HepG2 (cell line): ENCODE measurements around the gene XIST. TPM values are rescaled to one million over a fixed set of nuclear protein-coding genes. Genes with fewer than 3 reads are reported as not detected.

Experiments
- ATAC-seq: fragments of 200-7000 bp; cut with Tn5 transposase; 3 replicates; pipeline ENCODE4 v1.9.1; 2020; ENCODE audit warnings: mild to moderate bottlenecking, moderate library complexity
- BruUV-seq: library from RNA; stranded (reverse); fragments of 400-500 nt; replicated peaks from 2 replicates; lab custom pipeline; 2021; lab: Mats Ljungman, UMichigan
- CTCF ChIA-PET: fragments of 300-600 bp; formaldehyde crosslinking; extraction: SDS; loops from one replicate; lab custom pipeline; 2021; ENCODE audit warnings: low total read pairs, inconsistent platforms, low intra/inter-chr PET ratio; lab: Yijun Ruan, JAX
- POLR2A ChIA-PET: fragments of 350-600 bp; sonication (Branson Sonifier 250); formaldehyde crosslinking; loops from one replicate; lab custom pipeline; 2020; ENCODE audit warnings: antibody characterized with exemption, inconsistent platforms; lab: Yijun Ruan, JAX
- DNase-seq: peaks from one replicate; pipeline ENCODE4 v3.0.0-alpha.2; 2015; ENCODE audit warnings: low spot score
- FAIRE-seq: peaks from 3 replicates; lab custom pipeline; 2011; peaks lifted over from hg19 to GRCh38; lab: Jason Lieb, UNC
- H2AFZ ChIP-seq: one replicate; pipeline ENCODE4 v1.6.1; 2011; ENCODE audit warnings: low read length, inconsistent platforms
- H3K27ac ChIP-seq: fragments of 300-600 bp; 3 replicates; pipeline ENCODE4 v1.8.0; 2011; ENCODE audit warnings: mixed run types, mild to moderate bottlenecking, mixed read lengths, low read length, inconsistent platforms; ENCODE audit not compliant: insufficient read depth; ENCODE audit errors: extremely low read length
- H3K27me3 ChIP-seq, 2 experiments: fragments of 200-600 bp in 1 of 2; 2 replicates in 1 of 2; 3 replicates in 1 of 2; pipeline versions ENCODE4 v1.6.0 to v1.8.0; 2011; ENCODE audit warnings: low read length in 2 of 2, mild to moderate bottlenecking in 2 of 2, moderate library complexity in 2 of 2, inconsistent platforms in 1 of 2; ENCODE audit not compliant: insufficient read depth in 2 of 2, control insufficient read depth in 1 of 2
- H3K36me3 ChIP-seq, 2 experiments: fragments of 200-600 bp in 1 of 2; replicated peaks in 1 of 2; 2 replicates in 1 of 2; 3 replicates in 1 of 2; pipeline versions ENCODE4 v1.5.1 to v1.8.0; 2011; ENCODE audit warnings: low read length in 2 of 2, inconsistent platforms in 1 of 2; ENCODE audit not compliant: insufficient read depth in 2 of 2, control insufficient read depth in 1 of 2
- H3K4me1 ChIP-seq: 2 replicates; pipeline ENCODE4 v1.5.1; 2012; ENCODE audit warnings: low read length, inconsistent platforms; ENCODE audit not compliant: insufficient read depth
- H3K4me2 ChIP-seq: 2 replicates; pipeline ENCODE4 v1.6.0; 2011; ENCODE audit warnings: low read depth, low read length, inconsistent platforms
- H3K4me3 ChIP-seq, 3 experiments: fragments of 200-600 bp in 1 of 3; sonication (generic), shearing (Covaris generic) in 1 of 3; replicated peaks in 1 of 3; 2 replicates each; pipeline ENCODE4 v1.5.1; 2011 to 2016; ENCODE audit warnings: low read length in 3 of 3, inconsistent platforms in 2 of 3, low read depth in 2 of 3, mild to moderate bottlenecking in 2 of 3, control low read depth in 1 of 3, mixed read lengths in 1 of 3; ENCODE audit not compliant: insufficient read depth in 1 of 3
- H3K79me2 ChIP-seq: one replicate; pipeline ENCODE4 v1.6.1; 2011; ENCODE audit warnings: low read length, inconsistent platforms; ENCODE audit not compliant: insufficient read depth
- H3K9ac ChIP-seq: 2 replicates; pipeline ENCODE4 v1.6.0; 2011; ENCODE audit warnings: mild to moderate bottlenecking, low read depth, low read length, inconsistent platforms; ENCODE audit not compliant: insufficient read depth
- H3K9me3 ChIP-seq: 2 replicates; pipeline ENCODE4 v1.5.1; 2012; ENCODE audit warnings: mild to moderate bottlenecking, low read length
- H4K20me1 ChIP-seq: 2 replicates; pipeline ENCODE4 v1.6.0; 2011; ENCODE audit warnings: inconsistent platforms, mild to moderate bottlenecking, low read length, moderate library complexity; ENCODE audit not compliant: insufficient read depth
- NPAS2 ChIP-seq: sonication (generic); formaldehyde crosslinking; IDR thresholded peaks from 2 replicates; pipeline ENCODE4 v1.8.0; 2022; ENCODE audit warnings: mild to moderate bottlenecking, missing genetic modification reagents, borderline replicate concordance
- PTBP1 ChIP-seq: fragments of 200-400 bp; formaldehyde crosslinking; IDR thresholded peaks from 2 replicates; pipeline ENCODE4 v1.6.1; 2018; ENCODE audit warnings: low read length, low read depth; ENCODE audit not compliant: poor library complexity, severe bottlenecking
- SRF ChIP-seq: IDR thresholded peaks from 2 replicates; pipeline ENCODE4 v1.6.1; 2011; ENCODE audit warnings: mild to moderate bottlenecking, low read depth, low read length, moderate library complexity
- ZBTB46 ChIP-seq: sonication (generic); formaldehyde crosslinking; IDR thresholded peaks from 2 replicates; pipeline ENCODE4 v1.4.0; 2020; ENCODE audit warnings: mild to moderate bottlenecking, missing genetic modification reagents, borderline replicate concordance
- ZNF281 ChIP-seq: sonication (generic); formaldehyde crosslinking; IDR thresholded peaks from 2 replicates; pipeline ENCODE4 v1.4.0; 2020; ENCODE audit warnings: missing genetic modification reagents, borderline replicate concordance
- ZNF850 ChIP-seq: sonication (generic); formaldehyde crosslinking; conservative IDR thresholded peaks from 2 replicates; pipeline ENCODE4 v1.9.0; 2021; ENCODE audit warnings: mild to moderate bottlenecking, missing genetic modification reagents
- WGBS: methylation state at CpG from one replicate; pipeline ENCODE4 v1.1.6; 2017; ENCODE audit warnings: low lambda C conversion rate; 5-methylcytosine and 5-hydroxymethylcytosine counted together
- in situ Hi-C: cut with HindIII; loops from 2 replicates; pipeline ENCODE4 v1.10.0; 2017; ENCODE audit warnings: low pct_unique_long_range_greater_than_20kb; ENCODE audit not compliant: extremely low pct_ligation_motif_present
- intact Hi-C: fragments of 100-400 bp; cut with micrococcal nuclease; formaldehyde crosslinking; loops from one replicate; pipeline ENCODE4 v1.10.0; 2022; ENCODE audit not compliant: unreplicated experiment
- polyA plus RNA-seq, 8 experiments: library from polyadenylated mRNA; depleted of rRNA in 3 of 8; stranded (reverse) in 7 of 8; unstranded in 1 of 8; fragments of >200 nt; fragmentation: Illumina TruSeq in 4 of 8; extraction: Trizol in 4 of 8; gene quantifications; 2 replicates each; pipeline versions ENCODE4 v1.2.1 to v1.2.3, GENCODE V29; 2011 to 2016; ENCODE audit warnings: low read depth in 4 of 8, missing spikeins in 1 of 8, mixed read lengths in 1 of 8; ENCODE audit not compliant: insufficient read depth in 1 of 8
- total RNA-seq, 5 experiments: library from RNA; depleted of rRNA; stranded (reverse); fragments of >200 nt; fragmentation: Illumina TruSeq; extraction: Trizol; gene quantifications; 2 replicates each; pipeline ENCODE4 v1.2.3, GENCODE V29; 2016; ENCODE audit warnings: low read depth in 1 of 5
- TF ChIP-seq, protein P1 (sequence below): IDR thresholded peaks from 2 replicates; pipeline ENCODE4 v1.6.1; 2016; ENCODE audit warnings: missing genetic modification reagents, missing compliant biosample characterization

XIST gene
- total and polyA plus RNA-seq, 2 of the 13 experiments (the other 11 are each of a cell fraction or from before 2014, with no cell fraction given) = 0.02 to 0.26 TPM

DNA sequence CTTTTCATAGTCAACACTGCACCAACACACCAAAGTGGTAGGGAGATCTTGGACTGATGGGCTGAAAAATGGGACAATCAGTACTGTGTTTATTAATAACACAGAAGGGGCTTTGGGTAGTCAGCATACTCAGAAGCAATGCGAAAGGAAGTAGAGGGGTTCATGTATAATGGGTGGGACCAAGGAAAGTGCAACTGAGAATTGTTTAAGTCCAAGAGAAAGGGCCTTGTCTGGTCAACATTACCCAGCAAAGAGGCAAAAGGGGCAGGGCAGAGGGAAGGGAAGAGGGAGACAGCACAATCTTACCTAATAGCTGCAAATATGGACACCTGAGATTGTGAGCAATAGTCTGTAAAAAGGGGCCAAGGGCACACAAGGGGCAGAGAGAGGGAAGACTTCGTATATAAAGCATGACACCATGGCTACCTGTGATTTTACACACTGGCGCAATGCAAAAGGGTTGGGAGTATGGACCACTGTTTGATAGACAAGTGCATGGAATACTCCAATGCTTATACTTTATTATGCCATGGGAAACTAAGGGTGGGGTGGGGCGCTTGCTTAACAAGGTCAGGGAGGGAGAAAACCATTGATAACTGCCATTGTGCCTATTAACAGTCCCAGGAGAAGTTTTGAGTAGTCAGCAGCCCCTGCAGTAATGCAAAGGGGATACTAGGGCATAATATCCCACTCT lies 9.8 kb downstream of the XIST start (continued):
- no peak for TF ChIP-seq ZNF850 (CRISPR knock-in tag)

GRCh38 chrX:73841337-73841736 lies 11.2 kb downstream of the XIST start:
- TF ChIP-seq, protein P1, sequence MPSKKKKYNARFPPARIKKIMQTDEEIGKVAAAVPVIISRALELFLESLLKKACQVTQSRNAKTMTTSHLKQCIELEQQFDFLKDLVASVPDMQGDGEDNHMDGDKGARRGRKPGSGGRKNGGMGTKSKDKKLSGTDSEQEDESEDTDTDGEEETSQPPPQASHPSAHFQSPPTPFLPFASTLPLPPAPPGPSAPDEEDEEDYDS (CRISPR knock-in tag) = no peak
- TF ChIP-seq PTBP1 = no peak
- TF ChIP-seq ZBTB46 (CRISPR knock-in tag) = no peak
- no peak for TF ChIP-seq ZNF281 (CRISPR knock-in tag)
- no peak for TF ChIP-seq SRF
- no peak for TF ChIP-seq NPAS2 (CRISPR knock-in tag)
- no TSS peak for BruUV-seq
- no peaks in the 10 kb centered on the region for H3K9me3 ChIP-seq
- H4K20me1 ChIP-seq = no peaks in the 10 kb centered on the region
- intact Hi-C loops (no loop called here), in situ Hi-C loops (no loop called here)
- H3K4me1 ChIP-seq = no peaks in the 10 kb centered on the region
- no peak overlapping the region for H3K9ac ChIP-seq
- H3K4me3 ChIP-seq = no peak overlapping the region
- no peaks in the 10 kb centered on the region for H3K79me2 ChIP-seq
- DNase-seq = no peak
- ChIA-PET POLR2A (no interaction called here), CTCF (no interaction called here)
- ATAC-seq = no peak
- H3K36me3 ChIP-seq = no peaks in the 10 kb centered on the region
- no peak for FAIRE-seq
- 0% methylated on average over 5 of the region's 5 CpGs for WGBS
- no peak overlapping the region for H2AFZ ChIP-seq
- H3K27ac ChIP-seq = no peak overlapping the region
- no peaks in the 10 kb centered on the region; a peak in 1 of 5 replicates for H3K27me3 ChIP-seq
- H3K4me2 ChIP-seq = no peak overlapping the region
